H9 (cell line): ENCODE data around the gene C11orf86. TPM values are rescaled to one million over a fixed set of nuclear protein-coding genes. Genes with fewer than 3 reads are reported as not detected.

ENCODE experiments used
- DNase-seq: peaks from one replicate; pipeline ENCODE4 v3.0.0-alpha.2; 2017
- H2AFZ ChIP-seq: one replicate; pipeline ENCODE4 v1.6.1; 2013; ENCODE audit warnings: mild to moderate bottlenecking, low read length, control low read depth, moderate library complexity
- H2AK5ac ChIP-seq: 2 replicates; pipeline ENCODE4 v1.6.1; 2013; ENCODE audit warnings: low read length, control low read depth, mixed read lengths; ENCODE audit not compliant: insufficient read length
- H2BK120ac ChIP-seq: one replicate; pipeline ENCODE4 v1.6.1; 2013; ENCODE audit warnings: low read depth, mild to moderate bottlenecking, low read length, control low read depth, inconsistent platforms; ENCODE audit not compliant: poor library complexity, severe bottlenecking
- H2BK12ac ChIP-seq: 2 replicates; pipeline ENCODE4 v1.6.1; 2013; ENCODE audit warnings: low read length, control low read depth, mixed read lengths, low read depth; ENCODE audit not compliant: insufficient read length
- H2BK15ac ChIP-seq: 2 replicates; pipeline ENCODE4 v1.6.1; 2013; ENCODE audit warnings: low read depth, low read length, control low read depth
- H2BK20ac ChIP-seq: one replicate; pipeline ENCODE4 v1.6.1; 2013; ENCODE audit warnings: low read depth, mild to moderate bottlenecking, low read length, control low read depth, inconsistent platforms; ENCODE audit not compliant: poor library complexity, severe bottlenecking
- H2BK5ac ChIP-seq: 2 replicates; pipeline ENCODE4 v1.6.1; 2013; ENCODE audit warnings: low read length, control low read depth, mixed read lengths; ENCODE audit not compliant: insufficient read length
- H3K14ac ChIP-seq: 2 replicates; pipeline ENCODE4 v1.6.1; 2013; ENCODE audit warnings: low read length, control low read depth; ENCODE audit not compliant: insufficient read depth
- H3K18ac ChIP-seq: 2 replicates; pipeline ENCODE4 v1.6.1; 2013; ENCODE audit warnings: low read depth, mild to moderate bottlenecking, mixed read lengths, low read length, control low read depth; ENCODE audit not compliant: insufficient read length
- H3K23ac ChIP-seq: 2 replicates; pipeline ENCODE4 v1.6.1; 2013; ENCODE audit warnings: low read length, control low read depth, mixed read lengths, low read depth; ENCODE audit not compliant: insufficient read length
- H3K23me2 ChIP-seq: 2 replicates; pipeline ENCODE4 v1.6.1; 2013; ENCODE audit warnings: low read depth, mild to moderate bottlenecking, mixed read lengths, low read length, control low read depth; ENCODE audit not compliant: insufficient read length, poor library complexity, severe bottlenecking
- H3K27ac ChIP-seq: 2 replicates; pipeline ENCODE4 v1.5.1; 2013; ENCODE audit warnings: low read length, control low read depth, mixed read lengths, low read depth; ENCODE audit not compliant: insufficient read length
- H3K27me3 ChIP-seq: 2 replicates; pipeline ENCODE4 v1.6.1; 2013; ENCODE audit warnings: low read length, control low read depth, inconsistent platforms; ENCODE audit not compliant: insufficient read depth
- H3K4ac ChIP-seq: 2 replicates; pipeline ENCODE4 v1.6.1; 2013; ENCODE audit warnings: low read depth, mild to moderate bottlenecking, control low read depth, inconsistent platforms, low read length, moderate library complexity
- H3K4me1 ChIP-seq: 2 replicates; pipeline ENCODE4 v1.6.1; 2013; ENCODE audit warnings: low read length, control low read depth, inconsistent platforms; ENCODE audit not compliant: insufficient read depth
- H3K4me2 ChIP-seq: 2 replicates; pipeline ENCODE4 v1.6.1; 2013; ENCODE audit warnings: low read length, control low read depth, mixed read lengths; ENCODE audit not compliant: insufficient read length, insufficient read depth
- H3K56ac ChIP-seq: 2 replicates; pipeline ENCODE4 v1.6.1; 2013; ENCODE audit warnings: low read depth, mild to moderate bottlenecking, mixed read lengths, low read length, control low read depth; ENCODE audit not compliant: insufficient read length
- H3K79me1 ChIP-seq: 2 replicates; pipeline ENCODE4 v1.6.1; 2013; ENCODE audit warnings: low read depth, mild to moderate bottlenecking, moderate library complexity, low read length, control low read depth, inconsistent platforms; ENCODE audit not compliant: insufficient read depth, poor library complexity, severe bottlenecking
- H3K79me2 ChIP-seq: 2 replicates; pipeline ENCODE4 v1.6.1; 2013; ENCODE audit warnings: low read length, control low read depth, inconsistent platforms; ENCODE audit not compliant: insufficient read depth
- H3K9ac ChIP-seq: 2 replicates; pipeline ENCODE4 v1.6.1; 2013; ENCODE audit warnings: low read length, control low read depth, mixed read lengths; ENCODE audit not compliant: insufficient read length; ENCODE audit errors: extremely low read depth
- H3K9me3 ChIP-seq: one replicate; pipeline ENCODE4 v1.6.1; 2013; ENCODE audit warnings: low read depth, low read length, inconsistent platforms; ENCODE audit not compliant: control insufficient read depth
- H3T11ph ChIP-seq: one replicate; pipeline ENCODE4 v1.6.1; 2013; ENCODE audit warnings: mild to moderate bottlenecking, low read length, control low read depth, inconsistent platforms
- H4K20me1 ChIP-seq: one replicate; pipeline ENCODE4 v1.6.1; 2013; ENCODE audit not compliant: control insufficient read depth, insufficient read length, insufficient read depth
- H4K5ac ChIP-seq: 2 replicates; pipeline ENCODE4 v1.6.1; 2013; ENCODE audit warnings: low read depth, mild to moderate bottlenecking, mixed read lengths, low read length, control low read depth; ENCODE audit not compliant: insufficient read length
- H4K8ac ChIP-seq: replicated peaks from 2 replicates; pipeline ENCODE4 v1.6.1; 2013; ENCODE audit warnings: low read length, control low read depth, mixed read lengths, low read depth; ENCODE audit not compliant: insufficient read length
- H4K91ac ChIP-seq: 2 replicates; pipeline ENCODE4 v1.6.1; 2013; ENCODE audit warnings: low read depth, mild to moderate bottlenecking, moderate library complexity, mixed read lengths, low read length, control low read depth; ENCODE audit not compliant: insufficient read length
- H3K27ac Mint-ChIP-seq, 3 experiments: 2 replicates in 2 of 3; 3 replicates in 1 of 3; pipeline ENCODE4 v1.8.0; 2020 to 2021; ENCODE audit warnings: mixed read lengths in 3 of 3, mild to moderate bottlenecking in 1 of 3, moderate library complexity in 1 of 3
- H3K27me3 Mint-ChIP-seq: 2 replicates; pipeline ENCODE4 v1.8.0; 2021; ENCODE audit warnings: low read depth, mild to moderate bottlenecking, moderate library complexity, mixed read lengths
- H3K36me3 Mint-ChIP-seq, 3 experiments: 2 replicates in 2 of 3; 3 replicates in 1 of 3; pipeline ENCODE4 v1.8.0; 2020 to 2021; ENCODE audit warnings: low read depth in 3 of 3, mixed read lengths in 3 of 3; ENCODE audit not compliant: insufficient read depth in 1 of 3
- H3K4me1 Mint-ChIP-seq, 2 experiments: 2 replicates each; pipeline ENCODE4 v1.8.0; 2020; ENCODE audit warnings: mixed read lengths in 2 of 2
- H3K4me3 Mint-ChIP-seq, 2 experiments: 2 replicates in 1 of 2; 3 replicates in 1 of 2; pipeline ENCODE4 v1.8.0; 2020 to 2021; ENCODE audit warnings: mild to moderate bottlenecking in 2 of 2, mixed read lengths in 2 of 2, moderate library complexity in 1 of 2
- H3K9me3 Mint-ChIP-seq, 2 experiments: 2 replicates in 1 of 2; 3 replicates in 1 of 2; pipeline ENCODE4 v1.8.0; 2020; ENCODE audit warnings: mild to moderate bottlenecking in 2 of 2, mixed read lengths in 2 of 2, moderate library complexity in 1 of 2
- CTCF ChIP-seq: fragments of 200-600 bp; sonication (generic); conservative IDR thresholded peaks from 3 replicates; pipeline ENCODE4 v1.8.0; 2021; ENCODE audit warnings: antibody characterized with exemption, mild to moderate bottlenecking
- WGBS: extraction: QIAGEN DNeasy Blood & Tissue Kit; methylation state at CpG from one replicate; pipeline ENCODE4 v1.1.7; 2013; ENCODE audit warnings: missing lambda C conversion rate, low lambda C conversion rate, mixed read lengths; ENCODE audit not compliant: insufficient read length; ENCODE audit errors: extremely low coverage; 5-methylcytosine and 5-hydroxymethylcytosine counted together
- total RNA-seq: library from RNA; stranded (reverse); gene quantifications from 2 replicates; pipeline ENCODE4 v1.2.1, GENCODE V29; 2021

C11orf86 gene
- total RNA-seq, 1 experiment from 2014 or later: not detected

- peaks cover 0 to 4% (median 0%) of the 10 kb centered on the region in 3 experiments; a peak in 4 of 7 replicates for H3K36me3 Mint-ChIP-seq
- H3K9me3 Mint-ChIP-seq: no peaks in the 10 kb centered on the region; a peak in 1 of 5 replicates
- peaks cover 24 to 32% of the 10 kb centered on the region in 2 experiments for H3K4me1 Mint-ChIP-seq
- no peak overlapping the region for H3K4ac ChIP-seq
- 0 out of 2 replicates have a peak overlapping the region, but pooled peaks have one; percentile 7 for H3K14ac ChIP-seq
- no peak overlapping the region for H2BK120ac ChIP-seq
- H3K4me1 ChIP-seq: peaks cover 2% of the 10 kb centered on the region; the same call in 1 of the 2 replicates
- no peak overlapping the region for H2BK5ac ChIP-seq
- no peak overlapping the region for H3T11ph ChIP-seq
- H3K9me3 ChIP-seq: no peaks in the 10 kb centered on the region
- peak overlapping the region; percentile 3 for H3K4me2 ChIP-seq
- no peaks in the 10 kb centered on the region; the same call in none of the 2 replicates for H3K27me3 Mint-ChIP-seq
- H4K5ac ChIP-seq: peak overlapping the region; percentile 25
- H2BK15ac ChIP-seq: no peak overlapping the region
- no peak for TF ChIP-seq CTCF
- H3K27ac Mint-ChIP-seq: peak overlapping the region in 1 of 3 experiments; percentile 87; a peak in 1 of 7 replicates
- H3K27ac ChIP-seq: no peak overlapping the region
- no peaks in the 10 kb centered on the region for H3K79me2 ChIP-seq
- H3K23ac ChIP-seq: no peak overlapping the region
- H4K91ac ChIP-seq: no peak overlapping the region
- no peak overlapping the region for H3K4me3 Mint-ChIP-seq
- H3K18ac ChIP-seq: no peak overlapping the region
- WGBS: no CpG with 5 or more reads among the region's 7 CpGs
- no peaks in the 10 kb centered on the region for H3K23me2 ChIP-seq
- no peak overlapping the region for H2BK12ac ChIP-seq
- H2AK5ac ChIP-seq: no peak overlapping the region
- no peak overlapping the region for H2BK20ac ChIP-seq
- no peaks in the 10 kb centered on the region for H4K20me1 ChIP-seq
- H3K79me1 ChIP-seq: no peaks in the 10 kb centered on the region
- no peak overlapping the region for H3K56ac ChIP-seq
- no peak overlapping the region for H2AFZ ChIP-seq
- peak overlapping the region; percentile 25 for H4K8ac ChIP-seq
- no peak overlapping the region for H3K9ac ChIP-seq
- no peak for DNase-seq
- no peaks in the 10 kb centered on the region for H3K27me3 ChIP-seq
Measured at GRCh38 chr11:67007126-67007525, 32.0 kb downstream of the C11orf86 start.
